Fibroblast of skin of right quadriceps (primary cell): ENCODE data around the gene DCTN1.
"Not testable (repeated sequence)": the region's sequence is repeated elsewhere in the genome, so short reads cannot be mapped to it uniquely, and the experiment has no call there.

Source experiments
- DNase-seq: peaks from one replicate; pipeline ENCODE4 v3.0.0-alpha.2; 2013

DCTN1 gene

DNA sequence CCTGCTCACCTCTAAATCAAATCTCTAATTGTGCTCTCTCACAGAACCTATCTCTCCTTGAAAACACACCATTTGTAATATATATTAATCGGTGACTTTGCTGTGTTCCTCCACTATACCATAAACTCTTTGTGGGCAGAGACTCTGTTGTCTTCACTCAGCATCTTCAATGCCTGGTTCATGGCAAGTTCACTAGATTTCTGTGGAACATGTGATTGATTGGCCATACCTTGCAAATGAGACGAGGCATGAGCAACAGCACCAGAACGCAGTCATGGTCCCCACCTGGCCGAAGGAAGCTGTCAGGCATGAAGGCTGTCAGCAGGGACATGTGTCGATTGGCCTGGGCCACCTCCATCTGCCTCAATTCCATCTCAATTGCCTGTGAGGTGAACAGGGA lies 11.6 kb downstream of the DCTN1 start:
- DNase-seq, result no peak

GRCh38 chr2:74367789-74368188 lies 12.3 kb downstream of the DCTN1 start:
- DNase-seq, result no peak

DNA sequence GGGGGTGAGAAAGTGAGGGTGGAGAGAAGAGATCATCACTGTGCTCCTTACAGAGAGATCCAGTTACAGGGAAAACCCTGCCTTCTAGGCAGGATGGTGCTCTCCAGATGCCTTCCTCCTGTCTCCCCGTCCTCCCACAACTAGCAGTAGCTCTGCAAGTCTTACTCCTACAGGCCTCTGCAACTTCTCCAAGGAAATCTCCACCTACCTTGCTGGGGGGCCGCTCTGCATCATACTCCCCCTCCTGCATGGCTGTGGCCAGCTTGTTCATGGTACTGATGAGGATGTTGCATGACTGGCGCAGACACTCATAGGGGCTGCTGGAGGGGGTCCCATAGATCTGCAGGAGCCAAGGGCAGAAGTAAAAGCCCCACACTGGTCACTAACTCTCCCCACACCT lies 14.1 kb downstream of the DCTN1 start:
- no peak for DNase-seq

DNA sequence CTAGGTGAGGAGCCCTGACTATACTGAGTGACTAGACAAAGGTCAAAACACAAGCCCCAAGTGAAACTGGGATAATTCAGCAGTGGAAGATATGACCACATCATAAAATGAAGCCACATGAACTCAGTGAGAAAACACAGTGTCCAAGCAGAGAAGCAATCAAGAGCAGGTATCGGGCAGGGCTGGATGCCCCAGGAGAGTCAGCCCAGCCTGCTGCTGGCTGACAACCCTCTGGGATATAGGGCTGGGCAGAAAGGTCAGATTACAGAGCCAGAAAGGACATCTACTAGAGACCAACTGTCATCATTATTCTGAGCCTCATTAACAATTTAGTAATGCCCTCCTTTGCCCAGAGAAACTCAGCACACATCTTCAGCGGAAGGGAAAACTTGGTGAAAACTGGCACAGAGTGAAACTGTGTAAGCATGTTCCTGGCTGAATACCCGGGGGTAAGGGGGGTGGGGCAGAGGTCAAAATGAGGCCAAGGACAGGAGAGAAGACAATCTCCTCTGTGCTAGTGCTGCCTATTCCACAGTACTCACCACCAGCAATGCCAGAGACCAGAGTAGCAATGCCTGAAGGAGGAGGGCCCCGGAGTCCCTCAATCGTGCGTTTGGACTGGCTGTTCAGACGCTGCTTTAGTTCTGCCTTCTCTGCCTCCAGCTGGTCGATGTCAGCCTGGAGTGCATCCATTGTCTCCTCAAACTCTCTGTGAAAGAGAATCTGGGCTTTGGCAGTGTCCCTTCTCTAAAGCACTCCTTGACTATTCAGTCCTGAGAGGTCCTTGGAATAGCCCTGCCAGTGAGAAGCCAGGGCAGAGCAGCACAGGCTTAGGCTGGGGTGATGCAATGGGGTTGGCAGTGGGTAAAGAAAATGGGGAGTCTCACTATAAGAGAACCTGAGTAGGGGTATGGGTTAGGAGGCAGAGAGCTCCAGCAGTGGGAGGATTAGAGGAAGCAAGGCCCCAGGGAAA lies 15.3 kb downstream of the DCTN1 start:
- DNase-seq, result no peak

DNA sequence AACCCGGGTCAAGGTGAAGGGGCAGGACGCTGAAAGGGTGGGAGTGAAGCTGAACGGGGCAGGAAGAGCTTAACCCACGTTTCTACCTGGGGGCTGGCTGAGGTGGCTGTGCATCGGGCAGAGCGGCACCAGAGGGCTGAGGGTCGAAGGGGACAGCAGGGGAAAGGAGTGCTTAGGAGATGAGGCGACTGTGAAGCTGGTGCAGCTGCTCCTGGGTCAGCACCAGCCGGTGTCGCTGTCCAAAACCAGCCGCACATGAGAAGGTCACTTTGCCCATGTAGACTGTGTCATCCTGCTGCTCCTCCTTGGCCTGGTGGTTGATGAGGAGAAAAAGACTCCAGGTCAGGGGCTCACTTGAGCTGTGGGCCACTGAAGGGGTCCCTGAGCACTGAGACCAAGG lies 18.8 kb downstream of the DCTN1 start:
- no peak for DNase-seq

- no peak for DNase-seq
These were observed 22.5 kb downstream of the DCTN1 start for GRCh38 chr2:74357627-74358026.

DNA sequence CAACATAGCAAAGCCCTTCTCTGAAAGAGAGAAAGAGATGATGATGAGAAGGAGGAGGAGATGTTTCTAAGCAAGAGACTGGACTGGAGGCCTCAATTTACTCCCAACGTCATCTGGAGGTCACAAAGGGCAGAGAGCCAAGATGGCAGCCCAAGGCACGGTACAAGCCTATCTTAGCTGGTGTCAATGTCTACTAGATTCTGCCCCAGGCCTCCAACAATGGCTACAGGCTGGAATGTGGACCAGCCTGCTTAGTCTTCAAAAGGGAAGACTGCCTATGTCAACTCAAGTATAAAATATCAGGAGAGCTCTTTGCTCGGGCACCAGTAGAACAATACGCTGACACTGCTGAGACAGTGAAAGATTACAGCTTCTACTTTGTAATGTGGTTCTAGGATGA lies 30.2 kb downstream of the DCTN1 start:
- DNase-seq, result no peak

DNA sequence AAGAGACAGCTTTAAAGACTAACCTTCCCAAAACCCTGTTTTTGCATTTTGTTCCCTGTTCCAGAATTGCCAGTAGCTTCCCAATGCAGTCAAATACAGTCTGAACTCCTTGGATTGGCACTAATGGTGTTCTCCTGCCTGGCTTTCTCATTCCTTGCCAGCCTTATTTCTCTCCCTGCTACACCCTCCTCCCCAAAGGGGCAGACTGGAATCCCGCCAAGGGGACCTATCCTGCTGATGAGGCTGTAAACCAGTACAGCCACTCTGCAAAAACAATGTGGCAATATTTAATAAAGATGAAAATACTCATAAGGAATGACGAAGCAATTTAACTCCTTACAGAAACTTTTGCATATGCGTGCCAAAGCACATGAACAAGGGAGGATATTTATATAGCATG lies 32.4 kb downstream of the DCTN1 start:
- DNase-seq, result no peak

DNA sequence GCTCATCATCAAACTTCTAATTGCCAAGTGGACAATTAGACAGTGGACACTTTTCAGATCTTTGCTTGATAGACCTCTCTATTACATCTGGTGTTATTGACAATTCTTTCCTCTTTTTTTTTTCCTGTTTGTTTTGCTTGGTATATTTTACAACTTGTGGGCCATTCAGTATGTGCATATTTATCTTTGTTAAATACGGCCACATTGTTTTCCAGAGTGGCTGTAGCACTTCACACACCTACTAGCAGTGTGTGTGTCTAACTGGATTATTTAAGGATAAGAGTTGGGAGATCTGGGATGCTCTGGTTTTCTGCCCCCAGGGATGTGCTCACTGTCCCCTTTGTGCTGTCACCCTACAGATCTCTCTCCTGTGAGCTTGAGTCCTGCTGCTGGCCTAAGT lies 32.8 kb downstream of the DCTN1 start:
- DNase-seq, result no peak

DNA sequence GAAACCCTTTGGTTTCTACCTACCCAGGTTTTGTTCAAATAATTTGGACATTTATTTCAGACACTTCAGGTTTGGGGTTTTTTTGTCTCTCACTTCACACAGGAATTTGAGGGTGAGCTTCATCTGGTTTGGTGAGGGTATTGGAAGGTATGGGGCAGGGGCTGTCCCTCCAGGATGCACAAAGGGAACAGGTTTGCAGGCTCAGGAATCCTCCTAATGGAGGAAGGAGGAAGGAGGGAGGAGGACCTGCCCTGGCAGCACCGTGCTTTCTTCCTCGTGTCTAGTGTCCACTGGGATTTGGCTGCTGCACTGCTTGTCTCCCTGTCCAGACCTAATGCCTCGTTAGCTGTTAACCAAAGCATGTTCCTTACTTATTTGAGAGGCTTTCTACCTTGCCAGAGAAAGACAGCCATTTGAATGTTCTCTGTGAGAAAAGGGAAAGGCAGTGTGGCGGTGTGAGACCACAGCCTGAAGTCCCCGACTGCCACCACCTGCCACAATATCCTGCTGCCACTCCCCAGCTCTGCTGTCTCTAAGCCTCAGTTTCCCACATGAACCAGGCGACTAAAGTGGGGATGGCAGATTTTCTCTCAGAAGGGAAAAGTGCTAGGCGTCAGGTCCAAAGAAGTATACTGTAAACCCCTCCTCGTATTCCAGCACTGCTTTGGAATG lies 34.7 kb downstream of the DCTN1 start:
- DNase-seq, result no peak

DNA sequence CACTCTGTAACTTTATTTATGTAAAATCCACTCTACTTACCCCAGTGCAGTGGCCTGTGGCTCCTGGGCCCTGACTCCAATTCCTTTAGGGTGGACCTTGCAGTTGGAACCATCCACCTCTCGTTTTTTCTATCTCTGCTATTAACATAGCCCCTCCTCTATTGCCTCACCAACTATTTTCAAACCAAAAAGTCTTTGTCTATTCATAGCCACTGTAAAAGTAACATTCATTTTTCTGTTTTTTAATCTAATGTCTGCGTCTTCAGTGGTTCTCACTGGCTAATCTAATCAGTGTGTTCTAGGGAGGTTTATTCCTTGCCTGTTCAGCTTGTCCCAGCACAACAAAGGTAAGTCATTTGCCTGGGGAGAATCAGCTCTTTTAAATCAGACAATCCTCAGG lies 36.8 kb downstream of the DCTN1 start, which contains the start of gene SLC4A5:
Gene SLC4A5, minus strand, starts transcription at position 101 of the 400 bp plus-strand sequence. CDS start 28,393 bp downstream, outside the sequence.
- DNase-seq, result no peak

DNA sequence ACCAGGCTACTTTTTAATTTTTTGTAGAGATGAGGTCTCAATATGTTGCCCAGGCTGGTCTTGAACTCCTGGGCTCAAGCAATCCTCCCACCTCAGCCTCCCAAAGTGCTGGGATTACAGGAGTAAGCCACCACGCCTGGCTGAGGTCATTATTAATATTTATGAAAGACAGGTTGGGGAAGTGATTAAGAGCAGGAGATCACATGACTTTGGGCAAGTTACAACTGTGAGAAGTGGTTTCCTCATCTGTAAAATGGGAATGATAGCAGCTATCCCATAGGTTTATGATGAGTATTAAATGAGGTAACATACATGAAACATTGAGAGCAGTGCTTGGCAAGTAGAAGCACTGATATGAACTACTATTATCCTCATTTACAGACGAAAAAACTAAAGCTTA lies 43.9 kb downstream of the DCTN1 start:
- DNase-seq, result not testable (repeated sequence)

DNA sequence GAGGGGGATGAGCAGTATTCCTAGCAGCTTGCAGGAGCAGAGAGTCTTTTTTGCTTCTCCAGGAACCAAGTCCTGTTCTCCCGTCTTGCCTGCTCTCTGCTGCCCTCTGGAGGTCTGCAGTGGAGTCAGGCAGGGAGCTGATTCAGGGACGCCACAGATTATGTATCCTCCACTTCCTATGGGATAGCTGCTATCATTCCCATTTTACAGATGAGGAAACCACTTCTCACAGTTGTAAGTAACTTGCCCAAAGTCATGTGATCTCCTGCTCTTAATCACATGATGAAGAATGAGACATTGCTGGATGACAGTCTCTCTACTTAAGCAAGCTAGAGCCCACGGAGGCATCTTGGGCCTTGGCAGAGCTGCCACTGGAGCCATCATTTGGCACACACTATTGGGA lies 45.2 kb downstream of the DCTN1 start:
- DNase-seq, result peak; percentile 62

DNA sequence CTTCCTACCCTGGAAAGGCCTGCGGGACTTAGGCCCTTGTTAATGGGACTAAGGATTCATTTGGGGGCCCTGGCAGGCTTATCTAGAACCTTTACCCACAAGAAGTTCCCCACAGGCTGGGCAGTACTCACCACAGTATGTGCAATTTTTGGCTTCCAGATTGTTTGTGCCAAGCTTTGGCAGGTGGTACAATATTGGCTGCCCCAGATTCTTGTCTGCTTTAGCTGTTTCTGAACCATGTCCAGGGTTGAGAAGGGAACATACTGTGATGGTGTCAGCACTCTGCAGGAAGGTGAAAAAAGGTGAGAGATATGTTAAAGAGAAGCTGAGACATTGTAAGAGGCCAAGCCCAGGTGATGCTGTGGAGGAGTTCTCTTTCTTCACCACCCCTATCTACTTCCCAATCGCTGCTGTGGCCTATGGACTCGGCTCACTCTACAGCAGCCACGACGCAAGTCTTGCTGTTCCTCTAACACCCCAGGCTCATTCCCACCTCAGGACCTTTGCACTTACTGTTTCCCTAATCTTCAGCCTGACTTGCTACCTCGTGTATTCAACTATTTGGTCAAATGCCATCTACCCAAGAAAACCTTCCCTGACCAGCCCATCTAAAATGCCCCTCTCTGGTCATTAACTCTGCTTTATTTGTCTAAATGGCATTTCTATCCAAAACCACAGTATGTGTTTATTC lies 46.1 kb downstream of the DCTN1 start:
- DNase-seq, result no peak

- peak; percentile 18 for DNase-seq
These were observed 46.9 kb downstream of the DCTN1 start for GRCh38 chr2:74333175-74333574.

GRCh38 chr2:74332550-74333174 lies 47.4 kb downstream of the DCTN1 start:
- no peak for DNase-seq

DNA sequence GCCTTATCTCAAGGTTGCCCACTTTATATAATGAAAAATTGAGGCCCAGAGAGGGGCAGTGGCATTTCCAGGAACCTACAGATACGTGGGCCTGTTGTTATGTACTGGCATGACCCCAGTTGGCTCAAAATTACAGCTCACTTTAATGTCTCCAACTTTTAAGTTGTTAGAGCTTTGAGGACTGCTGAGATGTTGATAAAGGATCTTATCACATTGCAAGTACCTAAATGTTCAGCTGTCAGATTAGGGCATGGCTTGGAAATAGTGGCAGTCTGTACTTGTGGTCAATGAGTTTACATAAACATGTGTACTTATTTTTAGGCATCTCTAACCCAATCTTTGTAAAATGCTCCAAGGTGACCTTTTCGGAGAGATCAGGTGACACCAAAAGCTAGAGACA lies 51.5 kb downstream of the DCTN1 start:
- no peak for DNase-seq

GRCh38 chr2:74328074-74328473 lies 52.0 kb downstream of the DCTN1 start:
- DNase-seq, result no peak

DNA sequence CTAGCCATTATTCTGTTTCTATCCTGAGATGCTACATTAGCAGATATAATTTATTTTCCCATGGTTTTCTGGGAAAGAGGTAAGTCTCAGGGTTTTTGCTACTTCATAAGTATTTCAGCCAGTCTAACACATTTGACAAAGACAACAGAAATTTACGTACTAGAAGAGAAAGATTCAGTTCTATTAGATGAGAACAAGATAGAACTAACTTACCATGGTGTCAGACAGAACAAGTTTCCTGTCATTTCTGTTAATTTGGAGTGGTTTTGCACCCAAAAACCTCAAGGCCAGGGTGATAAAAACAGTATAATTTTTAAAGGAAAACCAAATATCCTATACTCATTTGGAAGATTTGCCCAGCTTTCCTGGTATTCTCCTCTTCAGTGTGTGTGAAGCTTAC lies 52.5 kb downstream of the DCTN1 start:
- no peak for DNase-seq

DNA sequence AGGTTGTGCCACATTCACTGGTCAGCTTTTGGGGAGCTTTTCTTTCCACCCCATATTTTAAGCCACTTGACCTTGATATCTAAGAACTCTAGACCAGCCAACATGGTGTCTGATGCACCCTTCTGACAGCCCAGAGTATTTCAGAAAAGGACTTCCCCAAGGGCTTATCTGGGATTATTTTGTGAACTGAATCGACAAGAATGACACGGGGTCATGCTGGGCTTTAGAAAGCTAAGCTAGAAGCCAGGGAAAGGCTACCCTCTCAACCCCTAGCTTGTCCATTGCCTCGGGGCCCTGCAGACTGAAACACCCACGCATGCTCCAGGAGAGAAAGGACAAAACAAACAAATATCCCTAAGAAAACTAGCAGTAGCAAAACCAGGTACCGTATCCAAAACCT lies 52.9 kb downstream of the DCTN1 start:
- no peak for DNase-seq

DNA sequence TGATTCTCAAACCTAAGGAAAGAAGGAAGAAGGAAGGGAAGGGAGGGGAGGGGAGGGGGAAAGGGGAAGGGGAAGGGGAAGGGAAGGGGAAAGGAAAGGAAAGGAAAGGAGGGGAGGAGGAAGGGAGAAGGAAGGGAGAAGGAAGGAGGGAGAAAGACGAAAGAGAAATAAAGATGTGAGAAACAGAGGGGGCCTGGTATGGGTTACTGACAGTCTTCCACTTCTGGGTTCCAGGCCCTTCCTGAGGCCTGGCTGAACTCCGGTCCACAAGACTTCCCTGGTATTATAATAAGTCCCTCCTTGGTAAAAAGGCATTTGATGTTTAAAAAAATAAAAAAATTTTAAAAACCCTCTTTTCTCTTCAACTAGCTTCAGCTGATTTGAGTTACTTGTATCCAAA lies 54.3 kb downstream of the DCTN1 start:
- DNase-seq, result no peak

DNA sequence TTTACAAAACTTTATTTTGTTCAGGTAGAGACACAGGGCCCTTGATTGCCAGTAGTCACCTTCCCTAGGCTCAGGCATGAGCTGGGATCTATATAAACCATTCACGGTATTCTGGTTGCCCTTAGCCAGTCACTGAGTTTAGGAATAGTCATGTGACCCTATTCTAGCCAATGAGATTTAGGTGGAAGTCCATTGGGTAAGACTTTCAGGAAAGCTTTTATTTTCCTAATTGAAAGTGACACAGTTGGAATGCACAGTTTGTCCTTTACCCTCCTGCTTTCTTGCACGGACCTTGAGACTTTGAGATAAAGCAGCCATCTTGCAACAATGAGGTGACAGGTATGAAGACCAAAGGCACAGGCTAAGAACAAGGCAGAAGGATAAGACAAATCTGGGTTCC lies 58.4 kb downstream of the DCTN1 start:
- no peak for DNase-seq

- DNase-seq, result no peak
These were observed 62.4 kb downstream of the DCTN1 start for GRCh38 chr2:74317701-74318100.
